WTC11 (cell line): Measurements from ENCODE around the gene TMEM30A. TPM values are rescaled to one million over a fixed set of nuclear protein-coding genes. Genes with fewer than 3 reads are reported as not detected.
A peak's percentile ranks its signal among the peaks of the same experiment; 100 is the strongest.

Source experiments
- ATAC-seq: fragments of 200-7000 bp; cut with Tn5 transposase; 2 replicates; pipeline ENCODE4 v1.10.0; 2021; ENCODE audit warnings: mild to moderate bottlenecking, moderate library complexity
- CTCF ChIA-PET: fragments of 300-600 bp; sonication (Branson Sonifier 250); formaldehyde crosslinking; loops from one replicate; lab custom pipeline; 2021; ENCODE audit warnings: antibody characterized with exemption; lab: Charles Lee
- POLR2A ChIA-PET: fragments of 350-600 bp; sonication (Branson Sonifier 250); formaldehyde crosslinking; loops from one replicate; lab custom pipeline; 2021; ENCODE audit warnings: antibody characterized with exemption; lab: Charles Lee
- DNase-seq: peaks from one replicate; pipeline ENCODE4 v3.0.0; 2021; ENCODE audit warnings: low spot score
- H3K27ac Mint-ChIP-seq: 2 replicates; pipeline ENCODE4 v1.8.0; 2021; ENCODE audit warnings: mixed read lengths
- H3K27me3 Mint-ChIP-seq: 2 replicates; pipeline ENCODE4 v1.8.0; 2021; ENCODE audit warnings: low read depth, mild to moderate bottlenecking, moderate library complexity, mixed read lengths
- H3K36me3 Mint-ChIP-seq: 2 replicates; pipeline ENCODE4 v1.8.0; 2021; ENCODE audit warnings: mixed read lengths
- H3K4me1 Mint-ChIP-seq: 2 replicates; pipeline ENCODE4 v1.8.0; 2022; ENCODE audit warnings: mixed read lengths
- H3K4me3 Mint-ChIP-seq: 2 replicates; pipeline ENCODE4 v1.8.0; 2021; ENCODE audit warnings: mild to moderate bottlenecking, moderate library complexity, mixed read lengths
- H3K9me3 Mint-ChIP-seq: 2 replicates; pipeline ENCODE4 v1.8.0; 2021; ENCODE audit warnings: mixed read lengths
- ATF1 ChIP-seq: sonication (generic); formaldehyde crosslinking; IDR thresholded peaks from 2 replicates; pipeline ENCODE4 v1.8.1; 2023; ENCODE audit warnings: mild to moderate bottlenecking, moderate library complexity, missing genetic modification reagents
- CREB1 ChIP-seq: sonication (generic); formaldehyde crosslinking; IDR thresholded peaks from 2 replicates; pipeline ENCODE4 v1.8.0; 2023; ENCODE audit warnings: mild to moderate bottlenecking, missing genetic modification reagents
- CREM ChIP-seq: sonication (generic); formaldehyde crosslinking; IDR thresholded peaks from 2 replicates; pipeline ENCODE4 v1.8.1; 2022; ENCODE audit warnings: mild to moderate bottlenecking, missing genetic modification reagents, moderate library complexity
- ELF4 ChIP-seq: sonication (generic); formaldehyde crosslinking; IDR thresholded peaks from 2 replicates; pipeline ENCODE4 v1.8.1; 2022; ENCODE audit warnings: low read depth, mild to moderate bottlenecking, moderate library complexity, missing genetic modification reagents
- FOXP1 ChIP-seq: sonication (generic); formaldehyde crosslinking; IDR thresholded peaks from 2 replicates; pipeline ENCODE4 v1.8.0; 2022; ENCODE audit warnings: missing genetic modification reagents, mild to moderate bottlenecking, moderate library complexity, borderline replicate concordance
- FOXP4 ChIP-seq: sonication (generic); formaldehyde crosslinking; IDR thresholded peaks from 2 replicates; pipeline ENCODE4 v1.8.0; 2022; ENCODE audit warnings: mild to moderate bottlenecking, missing genetic modification reagents
- GABPB1 ChIP-seq: sonication (generic); formaldehyde crosslinking; IDR thresholded peaks from 2 replicates; pipeline ENCODE4 v1.8.1; 2023; ENCODE audit warnings: mild to moderate bottlenecking, missing genetic modification reagents
- HMGA2 ChIP-seq: fragments of 250-450 bp; sonication (Bioruptor Pico); IDR thresholded peaks from 2 replicates; pipeline ENCODE4 v1.4.0; 2021; ENCODE audit warnings: mild to moderate bottlenecking, moderate library complexity
- HMGXB4 ChIP-seq: sonication (generic); formaldehyde crosslinking; IDR thresholded peaks from 2 replicates; pipeline ENCODE4 v1.8.1; 2023; ENCODE audit warnings: mild to moderate bottlenecking, moderate library complexity, missing genetic modification reagents
- KAT7 ChIP-seq: sonication (generic); formaldehyde crosslinking; IDR thresholded peaks from 2 replicates; pipeline ENCODE4 v1.8.1; 2023; ENCODE audit warnings: missing genetic modification reagents, mild to moderate bottlenecking, borderline replicate concordance
- MXD4 ChIP-seq: fragments of 250-450 bp; sonication (Bioruptor Pico); IDR thresholded peaks from 2 replicates; pipeline ENCODE4 v1.8.0; 2021; ENCODE audit warnings: mild to moderate bottlenecking, moderate library complexity, borderline replicate concordance
- NFE2L1 ChIP-seq: sonication (generic); formaldehyde crosslinking; IDR thresholded peaks from 2 replicates; pipeline ENCODE4 v1.8.1; 2023; ENCODE audit warnings: missing genetic modification reagents
- NR1H2 ChIP-seq: sonication (generic); formaldehyde crosslinking; IDR thresholded peaks from 2 replicates; pipeline ENCODE4 v1.9.0; 2021; ENCODE audit warnings: mild to moderate bottlenecking, moderate library complexity, missing genetic modification reagents
- NR2C2 ChIP-seq: sonication (generic); formaldehyde crosslinking; IDR thresholded peaks from 2 replicates; pipeline ENCODE4 v1.8.0; 2022; ENCODE audit warnings: mild to moderate bottlenecking, missing genetic modification reagents
- OVOL2 ChIP-seq: fragments of 250-450 bp; sonication (Bioruptor Pico); IDR thresholded peaks from 2 replicates; pipeline ENCODE4 v1.9.0; 2021; ENCODE audit warnings: mild to moderate bottlenecking, borderline replicate concordance
- ZBTB21 ChIP-seq: sonication (generic); formaldehyde crosslinking; IDR thresholded peaks from 2 replicates; pipeline ENCODE4 v1.8.1; 2023; ENCODE audit warnings: mild to moderate bottlenecking, missing genetic modification reagents, borderline replicate concordance
- ZNF263 ChIP-seq: sonication (generic); formaldehyde crosslinking; IDR thresholded peaks from 2 replicates; pipeline ENCODE4 v1.8.1; 2022; ENCODE audit warnings: low read depth, mild to moderate bottlenecking, moderate library complexity, missing genetic modification reagents
- ZNF416 ChIP-seq: fragments of 250-450 bp; sonication (Bioruptor Pico); IDR thresholded peaks from 2 replicates; pipeline ENCODE4 v1.9.0; 2021; ENCODE audit warnings: mild to moderate bottlenecking, inconsistent platforms
- ZNF423 ChIP-seq: fragments of 250-450 bp; sonication (Bioruptor Pico); IDR thresholded peaks from 2 replicates; pipeline ENCODE4 v2.1.2; 2022; ENCODE audit warnings: mild to moderate bottlenecking, moderate library complexity
- ZNF425 ChIP-seq: fragments of 250-450 bp; sonication (Bioruptor Pico); conservative IDR thresholded peaks from 2 replicates; pipeline ENCODE4 v1.9.0; 2021; ENCODE audit warnings: mild to moderate bottlenecking
- ZNF512 ChIP-seq: sonication (generic); formaldehyde crosslinking; IDR thresholded peaks from 2 replicates; pipeline ENCODE4 v1.8.1; 2022; ENCODE audit warnings: missing genetic modification reagents, borderline replicate concordance
- total RNA-seq: library from RNA; stranded (reverse); gene quantifications from 3 replicates; pipeline ENCODE4 v1.2.3, GENCODE V29; 2021

TMEM30A gene
- total RNA-seq, 1 experiment from 2014 or later: 81.2 TPM

- TF ChIP-seq HMGA2 (CRISPR knock-in tag) (no peak), CREB1 (CRISPR knock-in tag) (no peak), ZNF512 (no peak), FOXP4 (CRISPR knock-in tag) (no peak), ZNF416 (CRISPR knock-in tag) (no peak), NFE2L1 (CRISPR knock-in tag) (no peak), KAT7 (CRISPR knock-in tag) (no peak), ELF4 (CRISPR knock-in tag) (no peak), FOXP1 (CRISPR knock-in tag) (no peak)
- ChIA-PET CTCF (interaction anchor here (0.8 to 2.0 kb wide), 4 partner anchors 13 to 50 kb away, joined by 3 to 7 read pairs (median 4); no protein-coding TSS in a partner anchor), POLR2A (interaction anchor here (0.5 to 0.9 kb wide), 3 partner anchors 32 to 167 kb away, joined by 3 to 4 read pairs (median 3); no protein-coding TSS in a partner anchor)
- peaks cover 9% of the 10 kb centered on the region for H3K36me3 Mint-ChIP-seq
- DNase-seq (no peak), ATAC-seq (no peak; the same call in 1 of the 2 replicates)
- no peaks in the 10 kb centered on the region; the same call in 1 of the 2 replicates for H3K27me3 Mint-ChIP-seq
- H3K4me1 Mint-ChIP-seq: peaks cover 10% of the 10 kb centered on the region
- H3K27ac Mint-ChIP-seq: peak overlapping the region; percentile 38
- no peak overlapping the region for H3K4me3 Mint-ChIP-seq
- peaks cover 16% of the 10 kb centered on the region for H3K9me3 Mint-ChIP-seq
Observed at GRCh38 chr6:75317503-75318206, 33.1 kb upstream of the TMEM30A start.

GRCh38 chr6:75315978-75316377 lies 31.4 kb upstream of the TMEM30A start:
- no peak overlapping the region for H3K4me3 Mint-ChIP-seq
- H3K27me3 Mint-ChIP-seq: no peaks in the 10 kb centered on the region; the same call in 1 of the 2 replicates
- peaks cover 9% of the 10 kb centered on the region for H3K36me3 Mint-ChIP-seq
- TF ChIP-seq ZBTB21 (CRISPR knock-in tag) (no peak), HMGXB4 (CRISPR knock-in tag) (no peak), OVOL2 (CRISPR knock-in tag) (no peak)
- peaks cover 16% of the 10 kb centered on the region for H3K9me3 Mint-ChIP-seq
- CTCF ChIA-PET: no interaction called here
- no peak overlapping the region for H3K27ac Mint-ChIP-seq
- DNase-seq (no peak), ATAC-seq (no peak)
- peaks cover 10% of the 10 kb centered on the region for H3K4me1 Mint-ChIP-seq
- POLR2A ChIA-PET: no interaction called here

- ChIA-PET CTCF (no interaction called here), POLR2A (interaction anchor here (0.6 kb wide), 1 partner anchor 385 kb away, joined by 4 read pairs; no protein-coding TSS in a partner anchor)
- no peaks in the 10 kb centered on the region for H3K27me3 Mint-ChIP-seq
- ATAC-seq: peak; percentile 81
- DNase-seq: peak; percentile 23
- no peak overlapping the region for H3K4me3 Mint-ChIP-seq
- H3K4me1 Mint-ChIP-seq: no peaks in the 10 kb centered on the region
- peaks cover under 1% of the 10 kb centered on the region; the same call in 1 of the 2 replicates for H3K9me3 Mint-ChIP-seq
- no peaks in the 10 kb centered on the region for H3K36me3 Mint-ChIP-seq
- H3K27ac Mint-ChIP-seq: no peak overlapping the region
- TF ChIP-seq ZNF263 (CRISPR knock-in tag): no peak
- TF ChIP-seq NR1H2 (CRISPR knock-in tag): no peak
- TF ChIP-seq ZNF425: no peak
- TF ChIP-seq MXD4 (CRISPR knock-in tag): no peak
- TF ChIP-seq ZNF423 (CRISPR knock-in tag): no peak
- TF ChIP-seq CREM (CRISPR knock-in tag): no peak
- TF ChIP-seq FOXP4 (CRISPR knock-in tag): no peak
- TF ChIP-seq NR2C2 (CRISPR knock-in tag): no peak
- TF ChIP-seq ATF1 (CRISPR knock-in tag): no peak
- no peak for TF ChIP-seq GABPB1
Observed at GRCh38 chr6:75308250-75308988, 23.8 kb upstream of the TMEM30A start.
